ENCODE results near the gene CALHM5.

Gene CALHM5

GRCh38 chr6:116568111-116568510, 56.7 kb downstream of the CALHM5 start:
- 0 out of 2 replicates have a peak, but pooled peaks cover 5% of the 10 kb centered on the region for H3K4me1 ChIP-seq (ENCODE audit: insufficient read depth, low read length)
- no peak overlapping the region for H3K4me3 ChIP-seq (ENCODE audit: low read length)
- H3K27me3 ChIP-seq (ENCODE audit: insufficient read depth, low read length), result no peaks in the 10 kb centered on the region; the same call in 1 of the 2 replicates
- H3K27ac ChIP-seq (ENCODE audit: low read depth, low read length), result no peak overlapping the region
- H3K9me3 ChIP-seq (ENCODE audit: insufficient read depth, low read depth, low read length), result no peaks in the 10 kb centered on the region
- no peaks in the 10 kb centered on the region for H3K36me3 ChIP-seq (ENCODE audit: insufficient read depth, low read length)
- no peak overlapping the region for H3K9ac ChIP-seq (ENCODE audit: low read depth, low read length)

DNA sequence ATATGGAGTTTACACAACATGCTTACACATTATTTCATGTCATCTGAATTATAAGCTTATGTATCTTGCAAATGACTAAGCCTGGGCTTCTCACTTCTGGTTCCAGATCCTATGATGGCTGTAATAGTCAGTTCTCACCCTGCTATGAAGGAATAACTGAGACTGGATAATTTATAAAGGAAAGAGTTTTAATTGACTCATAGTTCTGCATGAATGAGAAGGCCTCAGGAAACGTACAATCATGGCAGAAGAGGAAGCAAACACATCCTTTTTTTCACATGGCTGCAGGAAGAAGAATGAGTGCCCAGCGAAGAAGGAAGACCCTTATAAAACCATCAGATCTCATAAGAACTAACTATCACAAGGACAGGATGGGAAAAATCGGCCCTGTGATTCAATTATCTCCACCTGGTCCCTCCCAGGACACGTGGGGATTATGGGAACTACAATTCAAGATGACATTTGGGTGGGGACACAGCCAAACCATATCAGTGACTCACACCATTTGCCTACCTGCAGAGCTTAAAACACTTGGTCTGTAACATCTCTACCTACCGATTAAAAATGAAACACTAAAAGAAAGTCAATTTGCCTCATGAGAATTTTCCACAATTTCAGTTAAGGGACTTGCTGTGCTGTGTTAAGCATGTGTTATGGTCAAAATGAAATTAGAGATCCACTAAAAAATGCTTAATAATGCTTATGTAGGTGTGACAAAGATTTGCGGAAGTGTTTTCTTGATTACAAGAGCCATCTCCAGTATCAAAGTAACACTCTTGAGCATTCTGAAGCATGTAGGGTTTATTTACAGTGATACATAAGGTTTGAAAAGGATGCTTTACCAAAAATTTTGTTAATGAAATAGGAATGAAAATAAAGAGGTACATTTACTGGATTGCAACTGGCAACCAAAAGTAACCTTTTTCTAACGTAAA, 57.6 kb downstream of the CALHM5 start:
- Histone ChIP-seq H3K4me3 (ENCODE audit: low read length) (peak overlapping the region; percentile 89; the same call in 1 of the 2 replicates), H3K27me3 (ENCODE audit: insufficient read depth, low read length) (no peaks in the 10 kb centered on the region; the same call in 1 of the 2 replicates), H3K9ac (ENCODE audit: low read depth, low read length) (no peak overlapping the region), H3K4me1 (ENCODE audit: insufficient read depth, low read length) (0 out of 2 replicates have a peak, but pooled peaks cover 5% of the 10 kb centered on the region), H3K27ac (ENCODE audit: low read depth, low read length) (no peak overlapping the region), H3K36me3 (ENCODE audit: insufficient read depth, low read length) (peaks cover 3% of the 10 kb centered on the region; the same call in 1 of the 2 replicates), H3K9me3 (ENCODE audit: insufficient read depth, low read depth, low read length) (no peaks in the 10 kb centered on the region)
- 76% methylated on average over 7 of the region's 7 CpGs for WGBS

DNA sequence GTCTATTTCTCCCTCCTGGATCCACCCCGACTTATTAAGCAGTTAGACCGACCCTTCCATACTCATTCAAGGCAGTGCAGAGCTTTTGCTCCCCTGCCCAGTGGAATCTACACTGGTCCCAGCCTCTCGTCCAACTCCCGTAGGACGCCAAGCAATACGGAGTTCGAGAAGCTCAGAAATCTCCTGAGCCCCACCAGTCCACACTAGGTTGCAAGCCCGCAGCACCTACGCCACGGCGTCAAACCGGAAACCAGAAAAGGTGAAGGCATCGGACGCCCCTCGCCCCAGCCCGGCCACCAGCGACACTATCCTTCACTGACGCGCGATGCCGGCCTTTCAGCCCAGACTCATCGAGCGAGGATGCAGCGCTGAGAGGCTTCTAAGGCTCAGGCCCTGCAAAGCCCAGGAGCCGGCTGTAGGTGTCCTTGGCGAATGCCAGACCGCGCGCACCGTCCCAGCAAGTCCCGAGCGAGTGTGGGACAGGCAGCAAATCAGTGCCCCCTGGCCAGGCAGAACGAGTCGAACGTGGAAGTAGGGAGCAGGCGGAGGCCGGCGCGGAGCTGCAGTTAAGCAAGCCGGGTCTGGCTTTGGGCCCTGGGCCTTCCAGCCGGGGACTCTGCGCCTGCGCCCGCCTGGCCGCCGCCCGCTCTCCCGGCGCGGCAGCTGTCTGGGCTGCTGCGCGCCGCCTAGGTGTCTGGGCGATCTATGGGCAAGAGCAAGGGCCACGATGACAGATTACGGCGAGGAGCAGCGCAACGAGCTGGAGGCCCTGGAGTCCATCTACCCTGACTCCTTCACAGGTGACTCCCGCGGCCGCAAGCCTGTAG, 59.6 kb downstream of the CALHM5 start, which contains the start of gene RWDD1:
Gene RWDD1, plus strand, starts transcription at position 649 of the 827 bp plus-strand sequence. Its CDS starts 79 bp downstream, at position 728.
- Histone ChIP-seq H3K9ac (ENCODE audit: low read depth, low read length) (peak within 1 kb of the TSS; percentile 92), H3K27ac (ENCODE audit: low read depth, low read length) (peak within 1 kb of the TSS; percentile 85), H3K4me1 (ENCODE audit: insufficient read depth, low read length) (0 out of 2 replicates have a peak, but pooled peaks cover 5% of the 10 kb centered on the region), H3K36me3 (ENCODE audit: insufficient read depth, low read length) (peaks cover 10% of the 10 kb centered on the region), H3K9me3 (ENCODE audit: insufficient read depth, low read depth, low read length) (no peaks in the 10 kb centered on the region), H3K4me3 (ENCODE audit: low read length) (peak within 1 kb of the TSS; percentile 89), H3K27me3 (ENCODE audit: insufficient read depth, low read length) (no peaks in the 10 kb centered on the region; the same call in 1 of the 2 replicates)
- WGBS, result under 1% methylated on average over 62 of the region's 62 CpGs

- Histone ChIP-seq H3K9me3 (ENCODE audit: insufficient read depth, low read depth, low read length) (no peaks in the 10 kb centered on the region), H3K27ac (ENCODE audit: low read depth, low read length) (peak overlapping the region; percentile 85), H3K9ac (ENCODE audit: low read depth, low read length) (peak overlapping the region; percentile 88), H3K36me3 (ENCODE audit: insufficient read depth, low read length) (peaks cover 16% of the 10 kb centered on the region), H3K27me3 (ENCODE audit: insufficient read depth, low read length) (no peaks in the 10 kb centered on the region; the same call in 1 of the 2 replicates), H3K4me3 (ENCODE audit: low read length) (peak overlapping the region; percentile 89), H3K4me1 (ENCODE audit: insufficient read depth, low read length) (0 out of 2 replicates have a peak, but pooled peaks cover 5% of the 10 kb centered on the region)
- 3% methylated on average over 8 of the region's 12 CpGs for WGBS
Observed at GRCh38 chr6:116571683-116572000, 60.2 kb downstream of the CALHM5 start.

GRCh38 chr6:116572162-116572561, 60.7 kb downstream of the CALHM5 start:
- Histone ChIP-seq H3K4me1 (ENCODE audit: insufficient read depth, low read length) (0 out of 2 replicates have a peak, but pooled peaks cover 5% of the 10 kb centered on the region), H3K9ac (ENCODE audit: low read depth, low read length) (peak overlapping the region; percentile 88)

More at GRCh38 chr6:116572162-116572561, 60.7 kb downstream of the CALHM5 start:
- peak overlapping the region; percentile 89 for H3K4me3 ChIP-seq (ENCODE audit: low read length)
- H3K36me3 ChIP-seq (ENCODE audit: insufficient read depth, low read length), result peaks cover 20% of the 10 kb centered on the region
- 7% methylated on average over 6 of the region's 7 CpGs for WGBS
- H3K9me3 ChIP-seq (ENCODE audit: insufficient read depth, low read depth, low read length), result no peaks in the 10 kb centered on the region
- no peaks in the 10 kb centered on the region; the same call in 1 of the 2 replicates for H3K27me3 ChIP-seq (ENCODE audit: insufficient read depth, low read length)
- H3K27ac ChIP-seq (ENCODE audit: low read depth, low read length), result no peak overlapping the region

All from HUES64 (cell line).